Cardiac fibroblast (primary cell): Measurements from ENCODE around the gene TKTL1.

Experiments
- DNase-seq, 2 donors: peaks; one replicate each; pipeline versions ENCODE4 v3.0.0 to v3.0.0-alpha.2; 2010; ENCODE audit warnings: low read depth in 2 of 2
- H3K4me3 ChIP-seq, 2 donors: replicated peaks in 1 of 2; 1 replicate in 1 of 2; 2 replicates in 1 of 2; pipeline ENCODE4 v1.5.1; 2011; ENCODE audit warnings: low read depth in 2 of 2, low read length in 2 of 2, mild to moderate bottlenecking in 2 of 2, moderate library complexity in 1 of 2
- CTCF ChIP-seq: IDR thresholded peaks from one replicate; pipeline ENCODE4 v1.5.1; 2011; ENCODE audit warnings: low read depth, mild to moderate bottlenecking, low read length, inconsistent platforms

Gene TKTL1

GRCh38 chrX:154315416-154315815 lies 19.8 kb downstream of the TKTL1 start:
- TF ChIP-seq CTCF: no peak
- no peak for DNase-seq
- no peak overlapping the region for H3K4me3 ChIP-seq

- peak; percentile 47 for TF ChIP-seq CTCF
Observed at GRCh38 chrX:154317391-154317995, 21.9 kb downstream of the TKTL1 start.

GRCh38 chrX:154320406-154320805 lies 24.8 kb downstream of the TKTL1 start:
- TF ChIP-seq CTCF: no peak
- H3K4me3 ChIP-seq: no peak overlapping the region
- no peak for DNase-seq

More at GRCh38 chrX:154317391-154317995, 21.9 kb downstream of the TKTL1 start:
- DNase-seq: peak; percentile 33 to 50
- H3K4me3 ChIP-seq: no peak overlapping the region

- H3K4me3 ChIP-seq: no peak overlapping the region
- no peak for TF ChIP-seq CTCF
- DNase-seq: no peak
Observed at GRCh38 chrX:154321152-154321551, 25.6 kb downstream of the TKTL1 start.

- no peak for DNase-seq
- TF ChIP-seq CTCF: no peak
- no peak overlapping the region for H3K4me3 ChIP-seq
Observed at GRCh38 chrX:154321594-154321993, 26.0 kb downstream of the TKTL1 start.

GRCh38 chrX:154322890-154323289 lies 27.3 kb downstream of the TKTL1 start:
- H3K4me3 ChIP-seq: no peak overlapping the region
- no peak for TF ChIP-seq CTCF
- DNase-seq: no peak

- TF ChIP-seq CTCF: no peak
- DNase-seq: no peak
- no peak overlapping the region for H3K4me3 ChIP-seq
Observed at GRCh38 chrX:154323537-154323936, 27.9 kb downstream of the TKTL1 start.
